Posterior cingulate gyrus (tissue), 11 donors: ENCODE measurements around the gene WDTC1.
A peak's percentile ranks its signal among the peaks of the same experiment; 100 is the strongest.

Experiments
- DNase-seq, 10 donors: peaks; one replicate each; pipeline versions ENCODE4 v3.0.0 to v3.0.0-alpha.2; 2020 to 2021; ENCODE audit warnings: mixed read lengths in 3 of 10
- intact Hi-C: fragments of 100-400 bp; cut with DNase I; formaldehyde crosslinking; loops from one replicate; pipeline ENCODE4 v1.15.1; 2023

WDTC1 gene

DNA sequence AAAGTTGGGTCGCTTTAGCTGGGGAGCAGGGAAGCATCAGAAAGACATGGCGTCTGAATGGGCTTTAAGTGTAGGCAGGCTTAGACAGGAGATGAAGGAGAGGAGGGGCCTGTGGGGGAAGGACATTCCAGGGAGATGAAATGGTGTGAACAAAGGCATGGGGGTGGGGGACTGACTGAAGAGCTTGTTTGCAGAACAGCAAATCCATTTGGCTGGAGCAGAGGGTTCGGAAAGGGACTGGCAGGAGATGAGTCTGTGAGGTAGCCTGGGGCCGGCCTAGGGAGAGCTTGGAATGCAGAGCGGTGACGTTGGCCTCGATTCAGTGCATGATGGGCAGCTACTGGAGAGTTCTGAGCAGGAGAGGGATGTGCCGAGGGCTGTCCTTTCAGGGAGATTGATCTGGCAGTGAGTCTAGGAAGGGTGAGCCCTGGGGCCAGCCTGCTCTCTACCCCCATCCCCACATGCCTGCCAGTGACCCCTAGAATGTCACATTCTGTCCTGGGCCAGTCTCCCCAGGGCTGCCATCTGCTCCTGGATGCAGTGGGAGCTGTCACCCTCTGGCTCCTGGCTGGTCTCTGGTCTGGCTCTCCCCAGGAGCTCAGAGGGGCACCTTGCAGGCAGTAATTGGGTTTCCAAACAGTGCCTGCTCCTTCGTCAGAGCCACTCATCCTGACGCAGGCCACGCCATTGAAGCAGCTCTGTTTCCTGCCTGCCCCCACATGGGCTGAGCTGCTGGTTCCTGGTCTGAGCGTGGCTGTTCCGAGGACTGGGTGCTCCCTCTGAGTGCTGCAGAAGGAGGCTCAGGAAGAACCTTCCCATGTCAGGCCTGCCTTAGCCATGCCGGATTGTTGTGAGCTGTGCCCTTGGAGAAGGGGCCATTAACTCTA, 65.2 kb downstream of the WDTC1 start:
- intact Hi-C loops: loop anchor here (2.0 kb wide), 2 partner anchors 307 to 363 kb away; no protein-coding TSS in a partner anchor
- peak; percentile 26 to 95 (median 70) for DNase-seq

DNA sequence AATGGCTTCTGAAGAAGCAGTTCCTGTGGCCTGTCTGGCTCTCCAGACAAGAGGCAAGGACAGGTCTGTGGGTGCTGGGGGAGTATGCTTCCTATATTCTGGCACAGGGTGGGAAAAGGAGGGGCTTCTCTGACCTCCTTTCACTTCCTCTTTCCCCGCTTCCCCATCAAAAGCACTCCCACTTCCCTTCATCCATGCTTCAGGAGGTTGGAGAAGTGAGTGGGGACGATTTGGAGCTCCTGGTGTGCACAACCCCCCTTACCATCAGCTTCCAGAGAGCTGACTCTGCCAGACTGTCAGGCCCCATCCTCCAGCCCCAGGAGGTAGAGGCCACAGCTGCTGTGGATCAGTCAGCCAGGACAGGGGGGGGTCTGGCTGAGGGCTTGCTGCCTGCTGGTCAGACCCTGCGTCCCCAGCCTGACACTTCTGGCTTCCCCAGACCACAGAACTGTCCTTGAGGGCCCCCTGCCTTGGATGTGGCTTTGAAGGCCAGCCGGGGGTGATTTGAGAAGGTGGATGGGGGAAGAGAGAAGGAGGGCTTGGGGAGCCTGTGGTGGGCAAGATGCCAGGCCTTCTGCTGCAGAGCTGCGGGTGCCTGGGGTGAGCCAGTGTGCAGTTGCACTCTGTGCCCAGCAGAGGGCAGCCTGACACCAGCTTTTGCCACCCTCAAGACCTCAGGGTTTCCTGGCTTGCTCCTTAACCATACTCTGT, 66.1 kb downstream of the WDTC1 start:
- intact Hi-C loops: loop anchor here (1.0 to 2.0 kb wide), 3 partner anchors 95 to 362 kb away; no protein-coding TSS in a partner anchor
- DNase-seq: peak; percentile 77 to 98 (median 82)

DNA sequence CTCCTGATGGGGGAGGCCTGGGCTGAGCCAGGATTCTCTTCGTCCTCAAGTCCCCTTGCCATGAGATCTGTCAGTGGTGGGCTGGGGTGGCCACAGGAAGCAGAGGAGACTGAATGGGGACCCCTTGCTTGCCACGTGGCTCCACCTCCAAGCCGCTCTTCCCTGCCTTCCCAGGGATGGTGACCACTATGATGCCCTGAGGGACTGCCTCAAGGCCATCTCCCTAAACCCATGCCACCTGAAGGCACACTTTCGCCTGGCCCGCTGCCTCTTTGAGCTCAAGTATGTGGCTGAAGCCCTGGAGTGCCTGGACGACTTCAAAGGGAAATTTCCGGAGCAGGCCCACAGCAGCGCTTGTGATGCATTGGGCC, 66.6 kb downstream of the WDTC1 start:
- intact Hi-C loops: loop anchor here (1.0 to 2.0 kb wide), 3 partner anchors 94 to 362 kb away; no protein-coding TSS in a partner anchor
- no peak for DNase-seq

DNA sequence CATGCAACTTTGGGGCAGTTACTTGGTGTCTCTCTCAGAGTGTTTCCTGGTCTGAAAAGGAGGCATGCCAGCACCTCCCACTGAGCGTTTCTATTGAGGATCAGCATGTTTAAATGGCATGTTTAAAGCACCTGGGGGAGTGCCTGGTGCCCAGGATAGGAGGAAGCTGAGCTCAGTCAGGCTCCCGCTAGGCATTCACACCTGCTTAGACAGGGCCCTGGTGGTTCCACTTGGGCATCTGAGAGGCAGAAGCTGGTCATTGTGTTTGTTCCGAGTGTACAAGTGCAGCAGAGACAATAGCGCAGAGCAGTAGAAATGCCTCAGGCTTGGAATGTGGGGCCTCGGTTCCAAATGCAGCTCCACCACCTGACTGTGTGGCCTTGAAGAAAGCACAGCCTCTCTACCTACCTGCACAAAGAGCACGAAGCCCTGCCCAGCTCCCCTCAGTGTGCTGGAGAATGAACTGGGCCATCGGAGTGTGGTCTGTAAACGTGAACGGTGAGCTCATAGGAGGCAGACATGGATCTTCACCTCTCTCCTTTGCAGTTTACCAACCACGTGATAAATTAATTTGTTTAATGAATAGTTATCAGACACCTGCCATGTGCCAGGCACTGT, 67.3 kb downstream of the WDTC1 start:
- intact Hi-C loops: loop anchor here (1.0 to 2.0 kb wide), 3 partner anchors 94 to 361 kb away; no protein-coding TSS in a partner anchor
- DNase-seq: peak in 1 of 10 donors; percentile 67

DNA sequence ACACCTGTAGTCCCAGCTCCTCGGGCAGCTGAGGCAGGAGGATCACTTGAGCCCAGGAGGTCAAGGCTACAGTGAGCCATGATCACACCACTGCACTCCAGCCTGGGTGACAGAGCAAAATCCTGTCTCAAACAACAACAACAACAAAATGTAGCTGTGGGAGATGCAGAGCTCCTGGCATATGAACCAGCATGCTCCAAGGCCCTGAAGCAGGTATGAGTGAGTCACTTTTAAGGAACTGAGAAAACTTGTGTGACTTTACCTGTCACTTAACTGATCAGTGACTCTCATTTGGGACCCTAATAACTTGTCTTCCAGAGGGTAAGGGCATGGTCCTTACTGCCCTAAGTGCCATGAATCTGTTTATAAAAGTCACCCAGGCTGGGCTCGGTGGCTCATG, 68.2 kb downstream of the WDTC1 start:
- intact Hi-C loops: no loop called here
- peak in 1 of 10 donors; percentile 24 for DNase-seq

DNA sequence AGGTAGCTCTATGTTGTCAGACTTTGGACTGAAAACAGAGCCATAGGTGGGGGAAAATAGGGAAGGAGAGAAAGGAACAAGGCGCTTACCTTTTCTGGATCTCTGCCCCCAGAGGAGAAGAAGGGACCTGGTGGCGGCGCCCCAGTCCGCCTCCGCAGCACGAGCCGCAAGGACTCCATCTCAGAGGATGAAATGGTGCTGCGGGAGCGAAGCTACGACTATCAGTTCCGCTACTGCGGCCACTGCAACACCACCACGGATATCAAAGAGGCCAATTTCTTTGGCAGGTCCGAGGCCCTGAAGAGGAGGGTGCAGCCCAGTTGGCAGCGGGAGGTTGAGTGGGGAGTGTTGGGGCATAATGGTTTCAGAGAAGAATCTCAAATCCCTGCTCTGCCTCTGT, 69.1 kb downstream of the WDTC1 start:
- peak in 1 of 10 donors; percentile 58 for DNase-seq
- intact Hi-C loops: no loop called here

DNA sequence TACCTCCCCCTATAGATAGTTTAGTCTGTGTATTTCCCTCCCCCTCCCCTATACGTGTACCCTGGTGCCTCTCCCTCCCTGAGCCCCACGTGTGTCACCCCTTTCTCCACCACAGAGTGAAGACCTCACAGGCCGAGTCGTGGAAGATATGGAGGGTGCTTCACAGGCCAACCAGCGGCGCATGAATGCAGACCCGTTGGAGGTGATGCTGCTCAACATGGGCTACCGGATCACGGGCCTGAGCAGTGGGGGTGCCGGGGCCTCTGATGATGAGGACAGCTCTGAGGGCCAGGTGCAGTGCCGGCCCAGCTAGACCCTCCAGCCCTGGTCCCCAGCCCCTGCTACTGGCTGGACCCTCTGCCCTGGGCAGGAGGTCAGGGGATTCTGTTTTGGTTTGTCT, 71.6 kb downstream of the WDTC1 start:
- intact Hi-C loops: no loop called here
- DNase-seq: peak in 1 of 10 donors; percentile 64

DNA sequence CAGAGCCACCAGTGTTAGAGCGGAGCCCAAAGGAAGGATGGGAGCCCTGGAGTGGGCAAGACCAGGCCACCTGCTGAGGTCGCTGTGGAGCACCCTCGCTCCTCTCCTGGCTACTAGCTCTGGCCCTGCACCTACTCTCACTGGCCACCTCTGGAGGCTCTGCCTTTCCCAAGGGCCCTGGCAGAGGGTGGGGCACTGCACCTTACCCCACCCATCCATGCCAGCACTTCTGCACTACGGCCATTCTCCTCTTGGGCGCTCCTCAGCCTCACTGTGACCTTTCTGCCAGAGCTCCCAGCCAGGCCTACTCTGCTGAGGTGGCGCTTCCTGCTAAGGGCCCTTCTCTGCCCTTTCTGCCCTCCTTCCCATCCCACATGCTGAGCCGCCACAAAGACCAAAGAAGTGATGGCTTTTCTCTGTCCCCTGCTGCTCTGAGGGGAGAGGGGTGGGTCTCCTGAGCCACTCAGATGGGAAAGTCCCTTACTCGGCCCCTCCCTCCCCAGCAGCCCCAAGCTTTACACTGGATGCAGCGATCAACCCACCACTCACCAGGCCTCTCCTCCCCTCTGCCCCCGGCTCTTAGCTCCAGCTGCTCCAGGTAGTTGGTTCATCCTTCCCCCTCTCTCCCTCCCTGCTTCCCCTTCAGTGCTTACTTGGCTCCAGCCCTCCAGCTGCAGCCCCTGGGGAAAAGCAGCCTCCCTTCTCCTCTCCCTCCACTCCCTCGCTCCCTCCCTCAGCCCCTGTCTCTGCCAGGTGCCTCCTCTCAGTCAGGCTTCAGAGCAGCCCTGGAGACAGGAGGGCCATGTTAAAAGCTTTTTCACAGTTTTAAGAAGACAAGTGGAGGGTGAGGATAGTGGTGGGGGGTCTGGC, 72.7 kb downstream of the WDTC1 start:
- peak in 1 of 10 donors; percentile 50 for DNase-seq
- intact Hi-C loops: no loop called here

DNA sequence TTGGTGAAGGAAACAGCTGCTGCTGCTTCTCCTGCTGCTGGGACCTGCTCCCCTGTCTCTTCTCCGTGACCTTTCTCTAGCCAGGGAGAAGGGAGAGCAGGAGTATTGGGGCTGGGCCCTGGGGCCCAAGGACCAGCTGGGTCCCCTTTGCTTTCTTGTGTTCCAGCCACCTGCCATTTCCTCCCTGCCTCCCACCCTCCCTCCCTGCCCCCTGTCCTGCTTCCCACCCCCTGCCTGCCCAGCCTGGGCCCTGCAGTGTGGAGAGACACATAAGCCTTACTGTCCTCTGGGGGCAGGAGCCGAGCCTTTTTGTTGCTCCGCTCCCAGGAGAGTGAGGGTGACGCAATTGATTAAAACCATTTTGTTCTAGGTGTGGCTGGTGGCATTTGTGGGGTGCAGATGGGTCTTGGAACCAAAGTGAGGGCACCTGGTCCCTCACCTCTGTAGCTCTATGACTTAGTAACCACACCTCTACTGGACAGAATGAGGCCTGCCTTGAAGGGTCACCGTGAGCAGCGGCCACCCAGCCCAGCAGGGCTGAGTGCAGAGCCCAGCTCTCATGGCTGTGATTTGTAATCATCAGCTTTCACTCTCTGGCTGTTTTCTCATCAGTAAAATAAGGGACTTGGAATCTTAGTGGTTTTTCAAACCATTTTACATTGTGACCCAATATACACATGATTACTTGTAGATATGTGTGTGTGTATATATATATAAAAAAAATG, 73.6 kb downstream of the WDTC1 start:
- intact Hi-C loops: no loop called here

DNA sequence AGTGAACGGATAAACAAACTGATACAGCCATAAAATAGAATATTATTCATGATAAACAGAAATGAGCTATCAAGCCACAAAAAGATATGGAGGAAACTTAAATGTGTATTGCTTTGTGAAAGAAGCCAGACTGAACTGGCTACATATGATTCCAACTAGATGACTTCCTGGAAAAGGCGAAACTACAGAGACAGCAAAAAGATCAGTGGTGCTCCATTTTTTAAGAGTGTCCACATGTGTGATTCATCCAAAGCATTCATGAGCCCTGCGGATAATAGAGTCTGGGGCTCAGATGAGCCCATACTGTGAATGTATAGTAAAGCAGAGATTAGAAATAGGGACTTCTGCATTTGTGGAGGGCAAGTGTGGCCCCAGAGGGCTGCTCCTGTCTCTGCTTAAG, 79.7 kb downstream of the WDTC1 start:
- intact Hi-C loops: no loop called here
- peak in 1 of 10 donors; percentile 2 for DNase-seq

More for the DNA sequence above, 73.6 kb downstream of the WDTC1 start:
- peak in 1 of 10 donors; percentile 57 for DNase-seq

DNA sequence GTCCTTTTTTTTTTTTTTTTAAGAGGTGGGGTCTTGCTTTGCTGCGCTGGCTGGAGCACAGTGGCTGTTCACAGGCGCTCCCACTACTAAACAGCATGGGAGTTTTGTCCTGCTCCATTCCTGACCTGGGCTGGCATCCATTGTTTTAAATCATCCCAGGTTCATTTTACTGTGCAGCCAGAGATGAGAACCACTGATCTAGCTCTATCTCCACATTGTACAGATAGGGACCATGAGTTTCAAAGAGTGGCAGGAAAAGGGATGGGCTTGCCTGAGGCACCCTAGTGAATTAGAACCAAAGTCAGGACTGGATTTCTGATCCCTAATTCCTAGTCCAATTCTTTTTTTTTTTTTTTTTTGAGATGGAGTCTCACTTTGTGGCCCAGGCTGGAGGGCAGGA, 80.3 kb downstream of the WDTC1 start:
- intact Hi-C loops: no loop called here
- peak in 1 of 10 donors; percentile 16 for DNase-seq

DNA sequence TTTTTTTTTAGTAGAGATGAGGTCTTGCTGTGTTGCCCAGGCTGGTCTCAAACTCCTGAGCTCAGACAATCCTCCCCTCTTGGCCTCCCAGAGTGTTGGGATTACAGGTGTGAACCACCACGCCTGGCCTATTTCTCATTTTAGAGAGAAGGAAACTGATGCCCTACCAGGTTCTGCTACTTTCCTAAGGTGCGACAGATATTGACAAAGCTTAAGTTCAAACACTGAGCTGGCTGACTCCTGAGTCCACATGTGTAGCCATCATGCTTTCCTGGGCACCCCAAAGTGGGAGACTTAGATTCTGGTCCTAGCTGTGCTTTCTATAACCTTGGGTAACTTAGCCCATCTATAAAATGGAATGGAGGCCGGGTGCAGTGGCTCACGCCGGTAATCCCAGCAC, 82.4 kb downstream of the WDTC1 start:
- no peak for DNase-seq
- intact Hi-C loops: no loop called here

DNA sequence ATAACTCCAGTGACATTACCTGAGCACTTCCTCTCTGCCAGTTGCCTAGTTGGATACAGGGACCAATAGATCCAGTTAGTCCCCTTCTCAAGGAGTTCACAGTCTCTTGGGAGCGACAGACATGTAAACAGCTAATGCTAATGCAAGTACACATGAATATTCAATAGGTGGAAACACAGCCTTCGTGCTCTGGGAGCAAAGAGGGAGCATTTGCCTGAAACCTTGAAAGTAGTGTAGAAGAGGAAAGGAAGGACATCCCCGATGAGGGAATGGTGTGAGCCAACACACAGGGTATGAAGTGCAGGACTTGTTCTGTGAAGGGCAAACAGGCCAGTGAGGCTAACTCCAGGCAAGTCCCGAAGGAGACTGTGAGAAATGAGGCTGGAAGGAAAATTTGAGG, 83.7 kb downstream of the WDTC1 start:
- DNase-seq: peak in 1 of 10 donors; percentile 5
- intact Hi-C loops: no loop called here

DNA sequence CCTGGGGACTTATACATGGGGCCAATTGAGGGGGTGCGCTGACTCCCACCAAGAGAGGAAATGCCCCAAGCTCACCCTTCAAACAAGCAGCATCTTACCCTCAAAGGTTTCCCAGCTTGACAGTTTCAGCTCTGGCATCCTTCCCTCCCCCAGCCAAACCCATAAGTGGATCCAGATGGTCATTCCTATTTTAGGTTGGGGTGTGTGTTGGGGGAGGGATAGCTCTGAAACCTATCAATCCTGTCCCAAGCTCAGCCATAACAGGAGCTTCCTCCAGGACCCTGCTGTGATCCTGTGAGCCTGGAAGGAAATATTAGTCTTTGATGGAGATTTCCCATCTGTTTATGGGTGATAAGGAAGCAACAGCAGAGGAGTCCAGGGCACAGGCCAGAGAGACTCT, 84.2 kb downstream of the WDTC1 start:
- intact Hi-C loops: no loop called here
- DNase-seq: peak in 1 of 10 donors; percentile 17

DNA sequence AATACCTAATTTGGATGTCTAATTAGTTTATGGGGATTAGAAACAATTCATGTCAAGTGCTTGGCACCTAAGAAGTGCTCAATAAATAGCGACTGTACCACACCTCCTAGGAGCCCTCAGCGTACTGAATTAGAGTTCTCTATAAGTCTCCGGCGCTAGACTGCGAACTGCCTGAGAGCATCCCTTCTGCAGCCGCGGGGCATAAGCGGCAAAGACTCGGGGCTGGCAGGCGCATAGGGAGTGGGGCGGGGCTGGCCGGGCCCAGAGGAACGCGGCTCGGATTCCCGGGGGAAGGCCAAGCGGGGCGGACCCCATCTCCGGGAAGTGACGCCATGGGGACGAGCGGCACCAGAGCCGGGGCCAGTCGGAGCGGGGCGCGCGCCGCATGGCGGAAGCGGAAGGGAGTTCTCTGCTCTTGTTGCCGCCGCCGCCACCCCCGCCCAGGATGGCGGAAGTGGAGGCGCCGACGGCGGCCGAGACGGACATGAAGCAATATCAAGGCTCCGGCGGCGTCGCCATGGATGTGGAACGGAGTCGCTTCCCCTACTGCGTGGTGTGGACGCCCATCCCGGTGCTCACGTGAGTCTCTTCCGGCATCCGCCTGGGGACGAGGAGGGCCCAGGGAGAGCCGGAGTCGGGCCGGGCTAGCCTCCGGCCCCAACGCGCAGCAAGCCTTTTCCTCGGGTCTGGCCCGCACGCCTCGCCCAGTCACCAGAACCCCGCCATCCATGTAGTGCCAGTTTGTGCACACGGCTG, 87.6 kb downstream of the WDTC1 start, which contains the start of gene TMEM222:
TMEM222 (plus strand) TSS at position 351 of the 756 bp plus-strand sequence; CDS start at position 386, 35 bp downstream.
- DNase-seq: peak; percentile 98 to 100 (median 99)
- intact Hi-C loops: loop anchor here (2.0 kb wide), 1 partner anchor 87 kb away; the partner anchor contains the start of gene WDTC1

DNA sequence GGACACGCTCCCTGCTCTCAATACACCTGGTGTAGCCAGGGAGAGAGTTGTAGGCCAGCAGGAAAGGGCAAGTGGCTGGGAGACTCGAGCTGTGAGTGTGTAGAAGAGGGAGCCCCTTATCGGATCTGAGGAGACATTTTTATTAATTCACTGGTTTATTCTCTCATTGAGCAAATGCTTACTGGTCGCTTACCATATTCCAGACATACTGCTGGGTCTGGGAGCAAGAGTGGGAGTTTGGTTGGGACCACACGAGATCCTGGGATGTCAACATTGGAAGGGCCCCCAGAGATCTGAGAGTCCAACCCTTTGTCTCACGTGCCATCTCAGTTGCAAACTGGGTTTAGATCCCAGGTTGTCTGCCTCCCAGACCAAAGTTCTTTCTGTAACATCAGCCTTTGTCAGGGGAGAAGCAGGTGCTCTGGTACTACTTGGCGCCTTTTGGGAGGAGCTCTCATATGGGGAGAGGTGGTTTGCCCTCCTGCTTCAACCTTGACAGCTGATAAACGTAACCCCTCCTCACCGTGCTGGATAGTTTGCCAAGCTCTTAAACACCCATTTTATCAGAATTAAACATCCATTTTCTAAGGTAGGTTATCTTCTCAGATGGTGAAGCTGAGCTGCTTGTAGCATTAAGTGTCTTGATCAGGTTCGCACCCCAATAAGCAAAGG, 88.3 kb downstream of the WDTC1 start:
- DNase-seq: peak in 2 of 10 donors; percentile 9 to 43
- intact Hi-C loops: loop anchor here (2.0 kb wide), 1 partner anchor 88 kb away; the partner anchor contains the start of gene WDTC1

DNA sequence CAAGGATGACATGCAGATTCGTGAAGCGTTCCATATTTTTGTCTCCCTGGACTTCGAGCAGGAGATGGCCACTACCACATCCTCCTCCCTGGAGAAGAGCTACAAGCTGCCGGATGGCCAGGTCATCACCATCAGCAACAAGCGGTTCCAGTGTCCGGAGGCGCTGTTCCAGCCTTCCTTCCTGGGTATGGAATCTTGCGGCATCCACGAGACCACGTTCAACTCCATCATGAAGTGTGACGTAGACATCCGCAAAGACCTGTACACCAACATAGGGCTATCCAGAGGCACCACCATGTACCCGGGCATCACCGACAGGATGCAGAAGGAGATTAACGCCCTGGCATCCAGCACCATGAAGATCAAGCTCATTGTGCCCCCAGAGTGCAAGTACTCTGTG, 90.9 kb downstream of the WDTC1 start:
- DNase-seq: peak in 3 of 10 donors; percentile 3 to 45 (median 40)
- intact Hi-C loops: no loop called here

DNA sequence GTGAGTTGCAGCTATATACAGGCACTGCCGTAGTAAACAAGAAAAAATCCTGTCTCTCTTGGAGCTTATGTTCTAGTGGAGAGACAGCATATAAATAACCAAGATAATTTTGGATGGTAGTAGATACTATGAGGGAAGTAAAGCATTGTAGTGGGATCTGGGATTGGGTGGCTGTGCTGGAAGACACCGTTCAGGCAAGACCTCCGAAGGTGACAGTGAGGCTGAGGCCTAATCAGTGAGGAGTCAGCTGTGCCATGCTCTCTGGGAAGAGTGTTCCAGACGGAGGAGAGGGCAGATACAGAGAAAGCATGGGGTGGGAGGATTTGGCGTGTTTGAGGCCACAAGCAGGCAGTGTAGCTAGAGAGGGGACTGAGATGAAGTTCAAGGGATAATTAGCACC, 93.5 kb downstream of the WDTC1 start:
- DNase-seq: peak in 1 of 10 donors; percentile 5
- intact Hi-C loops: no loop called here
